ENCODE data around the gene TINCR.
"Not testable (repeated sequence)": the region's sequence is repeated elsewhere in the genome, so short reads cannot be mapped to it uniquely, and the experiment has no call there.

Gene TINCR

GRCh38 chr19:5558101-5558621 is 9.6 kb downstream of the TINCR start:
- DNase-seq (ENCODE audit: low read depth) = no peak

- no peak for DNase-seq (ENCODE audit: low read depth)
Observed at GRCh38 chr19:5557691-5558090, 10.1 kb downstream of the TINCR start.

GRCh38 chr19:5554828-5555227 is 12.9 kb downstream of the TINCR start:
- DNase-seq (ENCODE audit: low read depth) = no peak

GRCh38 chr19:5553892-5554291 is 13.9 kb downstream of the TINCR start:
- no peak for DNase-seq (ENCODE audit: low read depth)

- DNase-seq (ENCODE audit: low read depth) = no peak
Observed at GRCh38 chr19:5547881-5548280, 19.9 kb downstream of the TINCR start.

GRCh38 chr19:5545984-5546383 is 21.8 kb downstream of the TINCR start:
- DNase-seq (ENCODE audit: low read depth) = no peak

GRCh38 chr19:5545051-5545450 is 22.7 kb downstream of the TINCR start:
- DNase-seq (ENCODE audit: low read depth) = no peak

GRCh38 chr19:5542665-5543064 is 25.1 kb downstream of the TINCR start:
- no peak for DNase-seq (ENCODE audit: low read depth)

- DNase-seq (ENCODE audit: low read depth) = no peak
Observed at GRCh38 chr19:5541456-5541855, 26.3 kb downstream of the TINCR start.

- no peak for DNase-seq (ENCODE audit: low read depth)
Observed at GRCh38 chr19:5540208-5540607, 27.5 kb downstream of the TINCR start.

- no peak for DNase-seq (ENCODE audit: low read depth)
Observed at GRCh38 chr19:5537870-5538269, 29.9 kb downstream of the TINCR start.

GRCh38 chr19:5536982-5537579 is 30.7 kb downstream of the TINCR start:
- not testable (repeated sequence) for DNase-seq (ENCODE audit: low read depth)

GRCh38 chr19:5536337-5536894 is 31.3 kb downstream of the TINCR start:
- no peak for DNase-seq (ENCODE audit: low read depth)

GRCh38 chr19:5534787-5535586 is 32.8 kb downstream of the TINCR start:
- no peak for DNase-seq (ENCODE audit: low read depth)

- DNase-seq (ENCODE audit: low read depth) = no peak
Observed at GRCh38 chr19:5533257-5533656, 34.5 kb downstream of the TINCR start.

- DNase-seq (ENCODE audit: low read depth) = no peak
Observed at GRCh38 chr19:5530701-5531100, 37.1 kb downstream of the TINCR start.

GRCh38 chr19:5526691-5527090 is 41.1 kb downstream of the TINCR start:
- DNase-seq (ENCODE audit: low read depth) = no peak

GRCh38 chr19:5524081-5524480 is 43.7 kb downstream of the TINCR start:
- no peak for DNase-seq (ENCODE audit: low read depth)

GRCh38 chr19:5522106-5522505 is 45.6 kb downstream of the TINCR start:
- no peak for DNase-seq (ENCODE audit: low read depth)

- DNase-seq (ENCODE audit: low read depth) = no peak
Observed at GRCh38 chr19:5520501-5520900, 47.3 kb downstream of the TINCR start.

GRCh38 chr19:5519076-5519475 is 48.7 kb downstream of the TINCR start:
- DNase-seq (ENCODE audit: low read depth) = no peak

- DNase-seq (ENCODE audit: low read depth) = no peak
Observed at GRCh38 chr19:5515737-5516136, 52.0 kb downstream of the TINCR start.

GRCh38 chr19:5514001-5514400 is 53.8 kb downstream of the TINCR start:
- no peak for DNase-seq (ENCODE audit: low read depth)
